NCI-H345 (cell line): ENCODE results near the gene TMEM132C.
A peak's percentile ranks its signal among the peaks of the same experiment; 100 is the strongest.

Experiments used
- DNase-seq: peaks from one replicate; lab custom pipeline; 2025; lab: John Stamatoyannopoulos, UW

The TMEM132C gene

DNA sequence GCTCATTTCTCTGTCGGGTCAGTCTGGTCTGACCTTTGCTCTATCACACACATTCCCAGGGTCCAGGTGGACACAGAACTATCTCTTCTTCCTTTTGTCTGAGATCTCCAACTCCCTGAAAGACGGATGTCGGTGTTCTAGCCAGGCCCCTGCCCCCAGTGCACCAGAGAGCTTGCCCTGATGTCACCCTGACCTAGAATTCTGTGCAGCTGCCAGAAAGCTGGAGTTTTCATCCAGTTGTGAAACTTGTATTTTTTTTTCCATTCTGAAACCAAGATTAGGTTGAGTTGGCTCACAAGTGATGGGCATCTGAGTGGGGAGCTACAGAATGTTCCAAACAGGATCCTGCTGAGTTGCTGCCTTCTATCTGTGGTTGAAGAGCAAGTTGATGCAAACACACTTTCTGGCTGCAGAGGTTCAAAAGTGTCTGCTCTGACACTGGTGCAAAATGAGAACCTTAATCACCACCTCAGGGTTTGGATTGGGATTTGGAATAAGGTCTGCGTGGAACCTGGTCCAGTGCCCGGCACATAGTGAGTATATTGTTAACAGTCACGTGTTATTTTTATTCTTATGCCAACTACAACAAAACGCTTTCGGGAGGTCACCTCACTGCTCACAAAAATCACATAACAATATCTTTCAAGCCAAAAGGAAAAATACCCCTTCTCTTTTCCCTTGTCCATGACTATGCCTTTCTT lies 345.3 kb downstream of the TMEM132C start:
- DNase-seq, result no peak

DNA sequence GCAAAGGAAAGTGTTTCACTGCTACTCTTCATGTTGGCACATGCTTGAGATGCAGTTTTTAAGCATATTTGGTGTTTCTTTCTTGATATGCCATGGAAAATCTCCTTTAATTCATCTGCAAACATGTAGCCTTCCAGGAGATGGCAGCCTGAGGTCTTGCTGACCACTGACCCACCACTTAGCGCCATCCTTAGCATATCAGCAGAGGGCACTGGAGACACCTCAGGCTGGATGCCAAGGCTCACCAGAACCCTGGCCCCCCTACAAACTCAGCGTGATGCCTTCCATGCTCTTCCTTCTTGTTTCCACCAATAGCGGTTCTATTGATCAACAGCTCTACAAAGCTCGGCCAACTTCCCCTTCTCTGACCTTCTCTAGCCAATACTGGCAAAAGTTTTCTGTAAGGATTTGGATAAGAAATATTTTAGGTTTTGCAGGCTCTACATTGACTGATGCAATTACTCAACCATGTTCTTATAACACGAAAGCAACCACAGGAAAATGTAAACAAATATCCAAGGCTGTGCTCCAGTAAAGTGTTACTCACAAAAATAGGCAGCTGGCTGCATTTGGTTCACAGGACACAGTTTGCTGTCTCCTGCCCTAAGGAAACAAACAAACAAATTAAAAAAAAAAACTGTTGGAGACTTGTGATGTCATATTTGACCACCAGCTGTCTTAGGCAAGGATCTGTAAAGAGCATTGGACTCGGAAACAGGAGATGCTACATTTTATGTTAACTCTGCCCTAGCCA lies 347.0 kb downstream of the TMEM132C start:
- no peak for DNase-seq

DNA sequence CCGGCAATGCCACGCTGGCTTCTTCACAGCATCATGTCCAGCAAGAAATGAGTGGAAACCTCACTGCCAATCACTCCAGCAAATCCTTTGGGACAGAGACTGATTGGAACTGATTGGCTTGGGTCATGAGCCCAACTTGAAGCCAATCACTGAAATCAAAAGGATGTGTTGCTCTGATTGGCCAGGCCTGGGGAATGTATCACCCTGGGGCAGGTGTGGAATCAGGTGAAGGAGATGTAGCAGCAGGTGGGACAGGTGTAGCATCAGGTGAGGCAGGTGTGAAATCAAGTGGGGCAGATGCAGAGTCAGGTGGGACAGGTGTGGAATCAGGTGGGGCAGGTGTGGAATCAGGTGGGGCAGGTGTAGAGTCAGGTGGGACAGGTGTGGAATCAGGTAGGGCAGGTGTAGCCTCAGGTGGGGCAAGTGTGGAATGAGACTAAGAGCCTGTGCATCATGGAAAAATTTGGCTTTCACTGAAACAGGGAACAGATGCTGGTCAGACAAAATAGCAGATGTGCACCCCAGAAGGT lies 350.4 kb downstream of the TMEM132C start:
- DNase-seq, result no peak

DNA sequence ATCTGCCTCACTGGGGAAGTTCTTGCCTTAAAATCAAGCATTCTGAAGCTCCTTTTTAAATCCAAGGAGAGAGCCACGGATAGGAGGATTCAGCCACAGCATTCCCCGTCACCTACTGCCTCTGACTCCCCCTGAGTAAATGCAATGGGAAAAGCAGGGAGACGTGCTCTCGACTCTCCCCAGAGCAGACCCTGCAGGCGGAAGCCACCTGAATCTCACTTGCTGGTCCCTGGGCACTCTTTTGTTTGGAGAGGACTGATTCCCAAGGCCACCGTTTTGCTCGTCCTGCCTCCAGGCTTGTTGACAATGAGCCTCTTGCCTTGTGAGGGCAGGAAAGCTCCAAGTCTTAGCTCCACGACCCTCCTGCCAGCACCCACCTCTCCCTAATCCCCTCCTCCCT lies 352.3 kb downstream of the TMEM132C start:
- DNase-seq, result no peak

DNA sequence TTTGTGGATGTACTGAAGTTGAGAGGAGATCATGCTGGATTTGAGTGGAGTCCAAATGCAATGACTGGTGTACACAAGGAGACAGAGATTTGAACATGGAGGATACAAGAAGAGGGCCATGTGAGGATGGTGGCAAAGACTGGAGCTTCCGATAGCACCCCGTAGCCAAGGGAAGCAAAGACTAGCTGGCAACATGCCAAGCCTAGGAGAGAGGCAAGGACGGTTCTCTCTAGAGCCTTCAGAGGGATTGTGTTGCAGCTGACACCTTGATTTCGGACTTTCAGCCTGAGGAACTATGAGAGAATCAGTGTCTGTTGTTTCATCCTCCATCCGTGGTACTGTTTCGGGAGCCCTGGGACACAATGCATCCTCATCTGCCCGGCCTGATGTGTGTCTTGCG lies 354.3 kb downstream of the TMEM132C start:
- DNase-seq, result no peak

DNA sequence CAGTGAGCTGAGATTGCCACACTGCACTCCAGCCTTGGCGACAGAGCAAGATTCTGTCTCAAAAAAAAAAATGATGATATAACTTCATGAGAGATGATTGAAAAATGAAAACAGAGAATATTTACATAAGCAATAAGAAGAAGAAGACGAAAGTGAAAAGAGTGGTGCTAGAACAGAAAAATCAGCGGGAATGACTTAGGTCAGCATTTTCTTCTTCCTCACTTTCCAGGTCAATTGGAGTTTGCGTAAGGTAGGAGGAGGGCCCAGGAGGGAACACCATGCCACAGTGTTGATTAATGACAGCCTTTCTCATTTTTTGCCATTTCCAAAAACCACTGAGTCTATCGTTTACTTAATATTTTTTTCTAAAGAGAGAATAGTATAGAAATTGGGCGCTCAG lies 356.8 kb downstream of the TMEM132C start:
- no peak for DNase-seq

DNA sequence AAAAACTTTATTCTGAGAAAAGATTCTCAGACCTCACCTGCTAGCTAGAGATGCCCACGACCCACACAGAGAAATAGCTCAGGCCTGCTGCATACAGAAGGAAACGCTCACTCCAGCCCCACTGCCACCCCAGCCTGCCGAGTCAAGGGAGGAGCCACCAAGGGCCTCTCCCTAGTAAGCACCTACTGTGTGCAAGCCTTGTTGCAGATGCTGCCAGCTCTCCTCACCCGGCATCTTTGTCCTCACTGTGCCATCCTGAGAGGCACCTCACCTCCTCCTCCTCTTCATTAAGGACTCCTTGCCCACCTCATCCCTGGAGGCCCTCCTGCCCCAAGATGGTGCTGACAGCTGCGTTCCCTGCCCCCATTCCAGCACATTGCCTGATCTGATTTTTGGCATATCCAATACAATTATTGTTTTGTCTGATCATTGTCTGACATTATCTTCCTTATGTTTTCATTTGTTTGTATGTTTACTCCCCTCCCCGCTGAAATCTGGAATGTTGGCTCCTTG lies 359.9 kb downstream of the TMEM132C start:
- DNase-seq, result no peak

DNA sequence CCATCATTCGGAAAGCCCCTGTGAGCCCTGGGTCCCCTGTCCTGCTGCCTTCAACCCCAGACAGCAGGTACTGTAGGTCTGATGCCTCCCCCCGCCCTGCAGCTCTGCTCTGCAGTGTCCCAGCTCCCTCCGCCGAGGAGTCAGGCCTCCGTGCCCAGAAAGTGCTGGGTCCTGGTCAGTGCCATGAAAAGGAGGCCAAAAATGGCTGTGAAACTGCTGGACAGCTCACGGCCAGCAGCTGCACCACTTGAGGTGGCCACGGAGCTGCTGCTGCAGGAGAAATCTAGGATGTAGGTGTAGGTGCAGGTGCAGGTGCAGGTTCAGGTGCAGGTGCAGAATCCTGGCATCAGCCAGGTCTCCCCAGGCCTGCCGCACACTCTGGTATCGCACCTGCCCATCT lies 360.7 kb downstream of the TMEM132C start:
- no peak for DNase-seq

DNA sequence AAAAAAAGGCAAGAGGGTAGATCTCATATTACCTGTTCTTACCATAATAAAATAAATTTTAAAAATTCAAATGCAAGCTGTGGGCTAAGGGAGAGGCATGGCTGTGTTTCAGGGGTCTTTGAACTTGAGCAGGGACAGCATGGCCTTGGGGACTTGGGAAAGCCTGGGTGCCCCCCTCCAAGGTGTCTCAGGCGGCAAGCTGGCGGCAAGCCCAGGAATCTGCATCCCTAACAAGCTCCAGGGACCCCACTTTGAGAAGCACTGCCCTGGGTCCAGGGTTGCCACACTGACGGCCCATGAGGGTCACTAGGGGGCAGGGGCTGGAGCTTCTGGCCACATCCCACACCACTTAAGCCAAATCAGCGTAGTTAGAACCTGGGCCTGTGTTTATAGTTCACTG lies 363.0 kb downstream of the TMEM132C start:
- DNase-seq, result no peak

DNA sequence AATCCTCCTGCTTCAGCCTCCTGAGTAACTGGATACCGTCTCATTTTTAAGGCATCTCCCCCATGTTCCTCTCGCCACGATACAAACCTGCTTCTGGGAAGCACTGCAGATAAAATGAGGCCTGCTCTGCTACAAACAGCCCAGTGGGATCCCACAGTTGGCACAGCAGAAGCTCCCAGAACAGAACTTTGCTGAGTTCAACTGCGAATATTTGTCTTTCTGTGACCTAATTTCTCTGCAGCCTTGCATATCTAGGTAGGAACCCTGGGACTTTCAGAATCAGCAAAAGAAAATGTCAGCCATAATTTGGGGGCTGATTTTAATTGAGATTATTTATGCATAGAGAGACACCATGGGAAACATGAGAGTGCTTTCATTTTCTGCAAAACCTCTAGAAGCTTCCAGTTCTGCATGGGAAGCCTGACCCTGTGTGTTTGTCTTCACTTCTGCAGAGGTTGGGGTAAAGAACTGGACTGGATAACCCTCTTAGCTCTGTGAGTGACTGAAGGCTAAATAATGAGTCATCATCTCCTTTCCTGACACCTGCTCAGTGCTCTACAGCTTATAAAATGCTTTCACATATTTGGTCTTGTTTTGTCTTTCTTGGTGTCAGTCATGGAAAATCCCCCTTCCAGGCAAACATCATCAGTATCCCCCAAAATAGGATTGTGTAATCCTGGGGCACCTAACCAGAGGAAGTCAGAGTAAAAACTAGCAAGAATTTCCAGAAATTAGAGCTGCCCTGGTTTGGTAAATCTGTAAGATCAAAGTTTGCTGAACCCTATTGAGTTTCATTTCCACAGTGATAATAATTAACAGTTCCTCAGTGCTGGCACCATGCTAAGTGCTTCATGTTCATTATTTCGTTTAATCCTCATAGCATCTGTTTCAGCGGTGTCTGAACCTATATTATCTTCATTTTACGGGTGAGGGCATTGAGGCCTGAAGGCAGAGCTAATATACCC lies 371.0 kb downstream of the TMEM132C start:
- DNase-seq, result no peak

DNA sequence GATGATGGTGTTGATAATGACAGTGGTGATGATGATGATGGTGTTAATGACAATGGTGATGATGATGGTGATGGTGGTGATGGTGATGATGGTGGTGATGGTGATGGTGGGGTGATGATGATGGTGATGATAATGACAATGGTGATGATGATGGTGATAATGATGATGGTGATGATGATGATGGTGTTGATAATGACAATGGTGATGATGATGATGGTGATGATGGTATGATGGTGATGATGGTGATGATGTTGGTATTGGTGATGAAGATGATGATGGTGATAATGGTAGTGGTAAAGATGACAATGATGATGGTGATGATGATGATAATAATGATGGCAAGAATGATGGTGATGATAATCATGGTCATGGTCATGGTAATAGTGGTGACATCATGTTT lies 372.1 kb downstream of the TMEM132C start:
- DNase-seq, result no peak

DNA sequence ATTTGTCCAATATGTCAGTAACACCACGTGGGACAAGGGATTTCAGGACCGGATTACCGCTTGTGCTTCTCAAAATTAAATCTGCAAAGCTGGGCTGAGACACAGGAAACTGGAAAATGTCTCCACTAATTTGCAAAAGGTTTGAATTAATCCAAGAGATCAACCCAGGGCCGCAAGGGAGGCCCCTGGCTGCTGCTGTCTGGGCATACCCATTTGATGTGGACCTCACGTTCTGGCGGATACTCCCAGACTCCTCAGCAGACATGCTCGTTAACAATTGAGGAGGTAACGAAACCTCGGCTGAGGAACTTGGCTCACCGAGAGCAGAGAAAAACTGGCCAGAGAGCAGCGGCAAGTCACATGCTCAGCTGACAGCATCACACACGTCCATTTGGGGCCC lies 376.2 kb downstream of the TMEM132C start:
- no peak for DNase-seq

DNA sequence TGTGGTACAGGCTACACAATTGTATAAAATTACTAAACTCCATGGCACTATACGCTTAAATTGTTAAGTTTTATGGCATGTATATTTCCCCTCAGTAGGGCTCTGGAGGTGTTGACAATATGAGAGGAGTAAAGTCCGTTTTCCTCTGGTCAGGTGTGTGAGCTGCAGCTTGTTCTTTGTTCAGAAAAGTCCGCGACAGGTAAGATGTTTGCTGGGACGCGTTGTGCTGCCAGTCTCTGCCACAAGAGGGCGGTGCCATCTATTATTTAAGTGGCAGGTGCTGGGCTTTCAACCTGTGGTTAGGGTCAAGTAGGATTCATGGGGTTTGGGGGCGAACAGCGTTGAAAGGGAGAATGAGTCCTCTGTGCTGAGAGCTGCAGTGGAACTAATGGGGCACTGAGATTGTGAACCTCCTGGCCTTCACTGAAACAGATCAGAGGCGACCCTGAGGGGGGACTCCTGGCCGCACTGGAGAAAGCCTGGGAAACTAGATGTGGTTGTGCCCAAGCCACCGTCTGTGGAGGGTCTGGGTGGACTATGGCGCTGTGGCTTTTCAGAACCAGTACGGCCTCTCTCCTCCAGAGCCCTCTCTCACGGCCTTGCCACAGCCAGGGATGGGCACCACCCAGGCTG lies 377.8 kb downstream of the TMEM132C start:
- peak; percentile 54 for DNase-seq

DNA sequence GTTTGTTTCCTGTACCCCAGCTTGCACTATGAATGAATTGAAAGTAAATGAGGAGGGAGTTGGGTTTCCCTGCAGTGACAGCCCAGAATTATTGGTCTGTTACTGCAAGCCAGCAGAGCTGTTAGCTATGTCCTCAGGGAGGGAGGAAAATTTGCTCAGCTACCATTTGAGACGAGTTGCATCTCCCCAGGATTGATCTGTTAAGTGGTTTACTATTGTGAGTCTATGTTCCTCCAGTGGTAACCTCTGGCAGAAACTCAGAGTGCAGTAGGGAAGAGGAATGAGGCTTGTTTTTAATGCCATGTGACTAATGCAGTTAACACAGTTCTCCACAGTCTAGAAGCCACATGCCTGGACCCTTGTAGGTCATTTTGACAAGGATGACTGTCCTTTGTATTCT lies 382.9 kb downstream of the TMEM132C start:
- no peak for DNase-seq

DNA sequence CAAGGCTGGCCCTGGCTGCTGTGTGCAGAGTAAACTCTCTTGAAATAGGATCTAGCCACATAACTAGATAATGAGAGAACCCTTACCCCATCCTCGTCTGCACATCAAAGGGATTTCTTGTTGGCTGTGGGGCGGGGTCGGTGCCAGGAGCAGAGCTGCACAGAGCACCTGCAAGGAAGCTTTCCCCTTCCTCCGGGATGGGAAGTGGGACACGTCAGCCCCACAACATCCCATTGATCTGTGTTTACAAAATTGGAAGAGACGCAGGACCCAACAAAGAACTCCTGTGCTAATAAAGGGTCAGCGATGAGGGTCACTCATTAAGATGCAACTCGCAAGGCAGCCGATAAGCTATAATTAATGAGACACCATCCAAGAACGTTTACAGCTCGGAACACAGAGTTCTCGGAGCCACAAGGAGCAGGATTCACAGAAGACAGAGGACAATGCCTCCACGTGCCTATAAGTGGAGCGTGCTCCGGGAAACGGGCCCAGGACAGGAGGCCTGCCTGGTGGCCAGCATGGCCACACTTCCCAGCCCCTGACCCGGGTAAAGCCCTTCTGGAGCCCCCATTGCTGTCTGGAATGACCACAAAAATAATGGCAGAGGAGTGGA lies 385.3 kb downstream of the TMEM132C start:
- DNase-seq, result no peak

DNA sequence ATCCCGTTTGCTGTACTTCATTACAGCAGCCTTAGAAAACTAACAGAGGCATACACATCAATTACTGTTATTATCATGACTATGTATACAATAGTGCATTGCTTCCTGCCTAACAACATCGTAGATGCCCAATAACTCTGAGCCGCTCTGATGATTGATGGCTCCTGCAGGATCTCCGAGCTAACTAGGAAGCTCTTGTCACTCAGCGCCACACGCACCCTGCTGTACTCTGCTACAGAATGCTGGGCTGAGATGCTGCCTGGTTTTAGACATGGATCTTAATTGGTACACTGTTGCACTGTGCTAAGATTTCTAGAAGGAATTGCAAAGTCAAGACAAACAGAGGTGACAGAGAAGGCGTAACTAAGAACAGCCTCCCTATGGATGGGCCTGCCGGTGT lies 387.5 kb downstream of the TMEM132C start:
- no peak for DNase-seq

DNA sequence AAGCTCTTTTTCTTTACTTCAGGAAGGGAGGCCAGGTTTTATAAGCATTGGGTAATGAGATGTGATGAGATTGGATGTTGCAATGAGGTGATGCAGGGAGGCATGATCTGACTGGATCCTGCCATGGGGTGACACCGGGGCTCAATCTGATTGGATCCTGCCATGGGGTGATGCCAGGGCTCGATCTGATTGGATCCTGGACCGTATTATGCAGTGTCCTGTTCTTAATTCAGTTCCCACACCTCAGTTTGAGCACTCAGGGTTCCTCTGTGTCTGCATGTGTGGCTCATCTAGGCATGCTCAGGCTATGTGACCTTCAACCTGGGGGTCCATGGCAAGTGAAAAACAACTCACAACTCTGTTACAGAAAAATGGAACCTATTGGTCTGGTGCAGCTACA lies 390.4 kb downstream of the TMEM132C start:
- no peak for DNase-seq

DNA sequence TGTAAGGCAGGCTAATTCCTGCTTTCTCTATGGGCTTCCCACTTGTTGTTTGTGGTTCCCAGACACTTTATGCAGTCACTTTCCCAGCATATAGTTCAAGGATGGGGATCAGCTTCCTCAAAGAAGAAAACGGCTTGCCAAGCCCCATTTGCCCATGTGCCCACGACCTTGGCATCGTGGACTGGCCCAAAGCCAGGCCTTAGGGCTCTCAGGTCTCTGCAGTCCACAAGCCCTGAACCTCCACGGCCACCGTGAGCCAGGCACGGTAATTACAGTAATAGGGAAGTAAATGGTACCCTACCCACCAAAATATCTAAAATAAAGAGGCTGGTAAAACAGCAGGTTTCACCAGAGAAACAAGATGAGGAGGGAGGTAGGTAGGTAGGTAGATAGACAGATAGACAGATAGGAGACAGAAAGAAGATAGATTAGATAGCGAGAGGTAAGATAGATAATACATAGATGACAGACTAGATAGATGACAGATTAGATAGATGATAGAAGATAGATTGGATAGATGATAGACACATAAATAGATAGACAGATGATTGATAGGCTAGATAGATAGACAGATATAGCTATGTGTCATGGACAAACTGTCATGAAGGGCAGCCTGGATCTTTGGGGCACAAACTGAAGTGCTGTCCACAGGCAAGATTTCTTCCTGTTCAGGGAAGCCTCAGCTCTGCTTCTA lies 393.7 kb downstream of the TMEM132C start:
- no peak for DNase-seq

DNA sequence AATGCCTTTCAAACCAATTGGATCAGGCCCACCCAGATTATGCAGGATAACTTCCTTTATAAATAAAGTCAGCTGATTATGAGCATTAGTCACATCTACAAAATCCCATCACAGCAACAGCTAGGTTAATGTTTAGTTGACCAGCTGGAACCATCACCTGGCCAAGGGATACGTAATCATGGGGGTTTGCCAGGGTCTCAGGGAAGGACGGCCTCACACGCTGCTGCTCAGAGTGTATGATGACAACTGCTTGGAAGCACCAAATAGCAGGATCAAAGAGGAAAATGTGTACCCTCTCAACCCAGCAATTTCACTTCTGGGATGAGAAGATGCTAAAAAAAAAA lies 394.2 kb downstream of the TMEM132C start:
- DNase-seq, result peak; percentile 18

DNA sequence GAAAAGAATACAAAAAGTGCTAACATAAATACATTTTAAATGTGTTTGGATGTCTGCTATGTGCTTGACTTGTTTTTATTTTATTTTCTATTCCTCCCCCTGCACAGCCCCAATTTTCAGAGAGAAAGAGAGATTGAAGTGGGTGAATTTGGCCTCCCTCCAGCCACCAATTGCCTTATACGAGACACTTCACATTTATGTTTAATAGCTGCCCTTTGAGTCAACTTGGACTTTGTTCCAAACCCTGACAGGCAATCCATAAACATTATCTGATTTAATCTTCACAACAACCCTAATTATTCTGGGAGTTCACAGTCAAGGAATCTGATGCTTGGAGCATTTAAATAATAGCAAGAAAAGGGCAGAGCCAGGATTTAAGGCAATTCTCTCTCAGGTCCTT lies 395.1 kb downstream of the TMEM132C start:
- DNase-seq, result peak; percentile 74

DNA sequence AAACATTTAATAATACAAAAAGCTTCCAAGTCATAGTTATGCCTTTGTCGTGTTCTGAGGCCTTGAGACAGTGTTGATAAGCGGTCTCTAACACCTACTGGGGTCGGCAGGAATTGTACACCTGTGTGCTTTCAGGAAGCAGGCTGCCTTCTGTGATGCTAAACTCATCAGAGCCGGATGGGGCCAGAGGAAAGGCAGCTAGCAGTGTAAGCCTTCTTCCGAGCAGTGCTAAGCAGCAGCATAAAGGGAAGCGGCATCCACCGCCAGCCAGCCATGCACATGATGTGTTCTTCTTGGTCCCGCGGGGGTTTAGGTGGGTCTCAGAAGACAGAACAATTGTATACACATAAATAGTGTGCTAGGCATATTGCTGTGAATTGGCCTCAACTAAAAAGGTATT lies 397.5 kb downstream of the TMEM132C start:
- no peak for DNase-seq
